Hepatic stellate cell (primary cell): ENCODE results near the gene TMEM43.
A peak's percentile ranks its signal among the peaks of the same experiment; 100 is the strongest.

Experiments
- DNase-seq: peaks from one replicate; pipeline ENCODE4 v3.0.0; 2011; ENCODE audit warnings: low spot score

Gene TMEM43

DNA sequence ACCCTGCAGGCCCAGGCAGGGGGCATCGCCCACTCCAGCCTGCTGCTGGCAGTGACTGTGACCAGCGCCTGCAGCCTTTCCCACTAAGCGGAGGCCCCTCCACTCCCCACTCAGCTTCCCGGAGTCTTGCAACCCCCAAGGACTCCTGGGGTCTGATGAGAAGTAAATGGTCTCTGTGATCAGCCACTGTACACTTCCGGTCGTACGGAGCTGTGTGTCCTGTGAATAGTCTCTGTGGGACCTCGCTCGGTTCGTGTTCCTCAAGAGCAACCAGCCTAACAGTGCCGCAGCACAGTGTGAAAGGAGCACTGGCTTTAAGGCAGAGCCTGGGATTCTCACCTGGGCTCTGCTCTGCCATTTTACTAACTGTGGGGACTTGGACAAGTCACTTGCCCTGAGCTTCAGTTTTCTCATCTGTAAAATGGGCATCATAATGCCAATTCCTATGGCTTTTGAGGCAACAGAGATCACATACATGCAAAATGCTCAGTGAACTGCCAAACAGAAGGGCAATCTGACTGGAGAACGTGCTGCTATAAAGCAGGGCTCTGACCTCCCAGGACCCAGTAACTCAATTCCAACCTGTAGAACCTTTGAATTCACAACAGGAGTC is 26.7 kb downstream of the TMEM43 start:
- no peak for DNase-seq

DNA sequence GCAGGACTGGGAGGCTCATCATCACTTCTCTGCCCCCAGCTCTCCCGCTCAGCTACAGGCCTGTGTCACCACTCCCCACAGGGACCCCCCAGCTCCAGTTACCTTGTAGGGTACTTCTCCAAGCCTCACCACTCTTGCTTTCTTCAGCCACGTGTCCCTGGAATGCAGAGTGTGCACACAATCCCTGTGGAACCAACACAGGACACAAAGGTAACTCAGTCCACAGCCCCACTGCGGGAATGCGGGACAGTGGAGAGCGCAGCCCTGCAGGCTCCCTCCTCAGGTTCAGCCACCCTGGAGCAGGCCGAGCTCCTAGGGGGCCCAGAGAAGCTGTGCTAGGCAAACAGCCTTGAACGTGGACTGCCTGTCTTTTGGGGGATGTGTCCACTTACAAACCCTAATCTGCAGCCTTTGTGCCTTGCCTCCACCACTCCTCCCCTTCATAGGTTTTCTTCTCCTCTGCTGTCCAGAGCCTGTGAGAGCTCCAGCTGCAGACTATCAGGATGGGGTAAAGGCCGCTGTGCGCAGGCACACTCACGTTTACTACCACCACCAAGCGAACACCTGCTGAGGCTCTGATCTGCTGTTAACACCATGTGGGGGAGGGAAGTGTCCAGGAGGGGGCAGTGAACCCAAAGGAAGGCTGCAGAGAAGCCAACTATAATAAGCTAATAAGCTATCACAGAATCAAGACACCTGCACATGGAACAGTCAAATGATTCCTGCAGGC is 27.5 kb downstream of the TMEM43 start:
- DNase-seq: no peak

DNA sequence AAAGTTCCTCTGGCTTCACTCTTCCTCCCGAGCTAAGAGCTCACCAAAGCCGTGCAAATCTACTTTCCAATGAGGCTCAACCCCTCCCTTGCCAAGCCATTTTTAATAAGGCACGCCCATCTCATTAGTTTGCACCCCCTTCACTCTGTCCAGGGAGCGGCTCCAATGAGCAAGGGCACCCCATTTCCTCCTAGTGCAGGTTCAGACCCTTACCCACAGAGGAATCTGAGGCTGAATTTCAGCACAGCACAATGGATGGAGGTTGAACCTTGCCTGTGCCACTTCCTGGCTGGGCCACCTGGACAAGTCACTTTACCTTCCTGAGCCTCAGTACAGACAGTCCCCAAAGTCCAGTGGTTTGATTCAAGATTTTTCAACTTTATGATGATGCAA is 28.1 kb downstream of the TMEM43 start:
- DNase-seq: no peak

DNA sequence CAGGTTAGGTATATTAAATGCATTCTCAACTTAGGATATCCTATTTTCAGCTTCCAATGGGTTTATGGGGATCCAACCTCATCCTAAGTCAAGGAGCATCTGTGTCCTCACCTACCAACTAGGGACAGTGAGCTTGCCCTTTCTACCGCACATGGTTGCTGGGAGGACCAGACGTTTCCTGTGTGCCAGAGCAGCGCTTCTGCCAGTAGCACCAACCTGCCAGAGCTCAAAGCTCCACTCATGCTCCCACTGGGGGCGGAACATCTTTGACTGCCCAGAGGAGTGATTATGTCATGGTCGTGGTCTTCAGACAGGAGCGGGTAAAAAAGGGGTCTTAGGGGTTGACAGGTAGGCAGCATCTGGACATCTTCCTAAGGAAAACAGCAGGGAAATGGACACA is 28.8 kb downstream of the TMEM43 start:
- DNase-seq: no peak

DNA sequence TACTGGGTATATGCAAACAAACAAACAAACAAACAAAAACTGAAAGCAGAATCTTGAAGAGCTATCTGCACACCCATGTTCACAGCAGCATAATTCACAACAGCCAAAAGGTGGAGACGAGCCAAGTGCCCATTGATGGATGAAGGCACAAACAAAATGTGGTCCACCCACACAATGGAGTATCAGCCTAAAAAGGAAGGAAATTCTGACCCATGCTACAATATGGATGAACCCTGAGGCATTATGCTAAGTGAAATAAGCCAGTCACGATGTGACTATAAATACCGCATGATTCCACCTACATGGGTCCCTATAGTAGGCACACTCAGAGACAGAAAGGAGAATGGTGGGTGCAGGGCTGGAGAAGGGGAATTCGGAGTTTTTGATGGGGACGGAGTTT is 29.4 kb downstream of the TMEM43 start:
- DNase-seq: no peak

DNA sequence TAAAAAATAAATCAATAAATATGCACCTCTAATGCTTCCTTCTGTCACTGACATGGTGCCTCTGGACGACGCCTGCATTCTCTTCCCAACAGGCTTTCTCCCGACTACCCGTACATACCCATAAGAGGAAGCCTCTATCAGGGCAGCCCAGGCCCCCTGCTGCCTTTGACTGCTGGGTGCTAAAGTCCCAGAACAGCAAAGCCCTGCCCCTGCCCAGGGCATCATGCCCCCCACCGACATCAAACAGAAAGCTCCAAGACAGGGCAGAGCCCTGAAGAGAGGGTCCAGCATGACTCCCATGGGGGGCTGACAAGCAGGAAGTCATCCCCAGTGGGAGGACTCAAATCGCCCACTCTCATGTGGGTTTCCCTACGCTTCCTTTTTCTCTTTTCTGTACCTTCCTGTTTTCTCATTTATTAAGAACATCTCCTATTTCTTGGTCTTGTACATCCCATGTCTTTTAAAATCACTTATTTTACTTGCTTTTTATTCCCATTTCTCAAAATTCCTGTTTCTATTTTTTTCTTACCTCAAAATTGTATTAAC is 30.1 kb downstream of the TMEM43 start:
- DNase-seq: no peak

DNA sequence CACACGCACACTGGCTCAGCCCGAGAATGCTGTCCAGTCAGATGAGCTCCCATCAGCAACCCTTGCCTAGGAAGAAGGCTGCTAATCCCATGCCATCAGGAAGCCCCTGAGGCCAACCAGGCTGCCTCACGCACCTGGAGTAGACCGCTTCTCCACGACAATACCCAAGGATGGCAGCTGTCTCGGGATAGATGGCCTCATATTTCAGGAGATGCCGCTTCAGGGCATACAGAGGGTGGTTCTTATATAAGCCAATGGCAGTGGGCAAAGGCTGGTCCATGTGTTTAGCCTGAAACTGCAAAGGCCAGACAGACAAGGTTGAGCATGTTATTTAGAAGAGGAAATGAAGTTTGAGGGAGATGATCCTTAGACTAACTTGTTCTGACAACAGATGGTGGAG is 31.3 kb downstream of the TMEM43 start:
- DNase-seq: no peak

DNA sequence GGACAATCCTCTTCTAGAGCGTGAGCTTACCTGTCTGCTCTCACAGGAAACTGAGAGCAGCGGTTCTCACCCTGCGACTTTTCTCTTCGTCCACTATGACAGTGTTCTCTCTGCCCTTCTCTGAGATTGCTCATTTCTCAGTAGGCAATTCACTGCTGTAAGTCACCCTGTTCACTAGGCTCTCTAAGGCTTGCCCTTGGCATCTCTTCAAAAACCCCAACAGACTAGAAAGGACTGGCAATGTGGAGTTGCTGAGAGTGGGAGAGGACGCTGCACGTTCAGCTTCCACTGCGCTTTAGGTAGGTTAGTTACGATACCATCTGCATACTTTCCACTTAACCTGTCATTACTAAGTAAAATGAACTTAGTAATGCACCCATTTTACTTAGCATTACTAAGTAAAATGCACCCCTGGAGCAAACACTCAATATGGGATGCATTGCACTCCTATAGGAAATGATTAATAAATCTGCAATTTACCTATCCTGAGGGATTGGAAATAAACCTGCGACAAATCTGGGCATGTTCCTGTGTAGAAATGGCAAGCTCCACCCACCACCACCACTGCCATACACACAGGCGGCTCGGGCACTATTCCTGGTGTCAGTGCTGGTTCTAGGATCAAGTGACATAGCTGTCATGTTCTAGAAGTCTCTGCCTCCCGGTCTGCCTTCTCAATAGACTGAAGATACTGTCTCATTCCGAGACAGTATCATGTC is 32.1 kb downstream of the TMEM43 start:
- DNase-seq: no peak

DNA sequence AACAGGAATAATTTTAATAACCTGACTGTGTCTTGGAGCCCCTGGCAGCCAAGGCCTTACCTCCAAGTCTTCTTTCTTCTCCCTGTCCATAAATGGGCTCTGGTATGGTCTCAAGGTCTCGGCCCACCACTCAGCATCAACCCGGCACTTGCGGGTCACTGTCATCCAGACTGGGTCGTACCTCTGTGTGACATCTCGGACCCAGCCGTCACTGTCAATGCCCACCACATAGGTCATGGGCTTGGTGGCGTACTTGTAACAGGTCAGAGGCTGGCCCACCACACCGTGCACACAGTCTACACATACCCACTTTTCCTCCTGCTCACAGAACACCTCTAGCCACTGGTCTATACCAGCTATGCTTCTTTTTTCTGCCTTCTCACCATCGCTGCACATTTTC is 33.1 kb downstream of the TMEM43 start:
- no peak for DNase-seq

DNA sequence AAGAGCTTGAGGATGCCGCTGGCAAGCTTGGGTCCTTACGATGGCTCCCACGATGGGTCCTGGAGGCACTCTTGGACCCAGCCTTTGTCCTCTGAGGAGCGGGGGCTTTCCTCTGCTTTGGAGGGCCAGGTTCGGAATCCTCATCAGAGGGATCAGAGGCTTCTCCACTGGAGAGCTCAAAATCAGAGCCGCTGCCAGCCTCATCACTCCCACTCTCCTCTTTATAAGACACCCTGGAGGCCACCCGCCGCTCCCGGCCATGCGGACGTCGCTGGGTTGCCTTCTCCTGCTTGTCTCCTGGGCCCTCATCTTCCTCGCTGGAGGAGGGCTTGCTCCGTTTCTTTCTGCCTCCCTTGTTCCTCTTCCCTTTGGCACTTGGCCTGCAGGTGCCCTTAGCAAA is 33.5 kb downstream of the TMEM43 start:
- no peak for DNase-seq

DNA sequence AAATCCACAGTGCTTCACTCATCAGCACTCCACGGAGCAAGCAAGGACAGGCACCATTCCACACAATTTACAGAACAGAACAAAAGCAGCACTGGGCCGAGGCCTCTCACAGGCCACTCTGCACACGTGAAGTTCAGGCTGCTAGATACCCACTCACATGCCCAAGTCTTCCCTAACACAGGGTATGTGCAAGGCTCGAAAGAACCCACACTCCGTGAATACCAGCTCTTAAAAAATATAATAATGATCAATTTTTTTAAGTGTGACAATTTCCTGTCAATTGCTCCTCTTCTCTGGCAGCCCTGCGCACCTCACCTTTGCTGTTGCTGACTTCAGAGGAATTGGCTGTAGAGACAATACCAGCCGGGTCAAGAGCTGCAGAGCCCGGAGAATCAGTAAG is 34.6 kb downstream of the TMEM43 start:
- DNase-seq: no peak

DNA sequence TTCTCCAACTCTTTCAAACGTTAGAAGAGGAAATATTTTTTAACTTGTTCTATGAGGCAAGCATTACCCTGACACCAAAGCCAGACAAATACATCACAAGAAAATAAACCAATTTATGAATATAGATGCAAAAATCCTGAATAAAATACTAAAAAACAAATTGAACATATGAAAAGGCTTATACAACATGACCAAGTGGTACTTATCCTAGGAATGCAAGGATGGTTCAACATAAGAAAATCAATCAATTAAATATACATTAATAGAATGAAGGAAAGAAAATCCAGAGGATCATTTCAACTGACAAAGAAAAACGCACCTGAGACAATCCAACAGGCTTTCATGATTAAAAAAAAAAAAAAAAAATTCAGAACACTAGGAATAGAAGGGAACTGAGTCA is 36.4 kb downstream of the TMEM43 start:
- no peak for DNase-seq

DNA sequence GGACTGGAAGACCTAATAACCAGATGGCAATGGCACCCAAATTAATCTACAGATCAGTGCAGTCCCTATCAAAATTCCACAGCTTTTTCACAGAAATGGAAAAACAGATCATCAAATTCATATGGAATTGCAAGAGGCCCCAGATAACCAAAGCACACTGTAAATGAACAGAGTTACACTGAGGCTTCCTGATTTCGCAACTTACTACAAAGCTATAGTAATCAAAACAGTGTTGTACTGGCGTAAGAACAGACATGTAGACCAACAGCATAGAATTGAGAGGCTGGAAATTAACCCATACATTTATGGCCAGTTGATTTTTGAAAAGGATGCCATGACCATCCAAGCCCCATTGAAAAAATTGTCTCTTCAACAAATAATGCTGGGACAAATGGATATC is 37.3 kb downstream of the TMEM43 start:
- DNase-seq: no peak

DNA sequence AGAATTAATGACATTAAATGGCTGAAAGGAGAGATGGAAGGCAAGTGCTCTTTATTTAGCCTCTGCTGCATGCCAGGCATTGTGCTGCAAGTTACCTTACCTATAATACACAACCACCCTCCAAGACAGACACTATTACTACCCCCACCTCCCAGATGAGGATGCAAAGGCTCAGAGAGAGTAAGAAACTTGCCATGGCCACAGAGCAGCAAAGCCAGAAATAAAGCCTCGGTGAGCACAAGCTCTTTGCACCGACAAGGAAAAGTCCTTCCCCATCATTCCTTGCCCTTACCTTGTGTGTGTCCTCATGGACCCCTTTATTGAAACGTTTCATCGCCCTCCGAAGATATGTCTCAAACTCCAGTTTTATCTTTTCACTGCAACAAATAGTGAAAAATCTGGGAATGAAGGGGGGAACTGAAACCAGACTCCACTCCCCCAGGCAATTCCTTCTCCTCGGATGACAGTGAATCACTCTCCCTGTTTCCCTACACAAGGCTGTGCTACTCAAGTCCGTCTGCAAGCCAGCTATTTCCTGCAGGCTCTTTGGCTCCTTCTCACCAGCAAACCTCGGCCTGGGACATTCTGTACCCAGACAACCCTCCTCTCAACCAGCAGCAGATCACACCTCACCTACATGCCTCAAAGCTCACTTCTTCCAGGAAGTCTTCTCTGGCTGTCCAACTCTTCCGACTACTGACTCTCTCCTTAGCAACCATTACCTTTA is 42.2 kb downstream of the TMEM43 start:
- no peak for DNase-seq

DNA sequence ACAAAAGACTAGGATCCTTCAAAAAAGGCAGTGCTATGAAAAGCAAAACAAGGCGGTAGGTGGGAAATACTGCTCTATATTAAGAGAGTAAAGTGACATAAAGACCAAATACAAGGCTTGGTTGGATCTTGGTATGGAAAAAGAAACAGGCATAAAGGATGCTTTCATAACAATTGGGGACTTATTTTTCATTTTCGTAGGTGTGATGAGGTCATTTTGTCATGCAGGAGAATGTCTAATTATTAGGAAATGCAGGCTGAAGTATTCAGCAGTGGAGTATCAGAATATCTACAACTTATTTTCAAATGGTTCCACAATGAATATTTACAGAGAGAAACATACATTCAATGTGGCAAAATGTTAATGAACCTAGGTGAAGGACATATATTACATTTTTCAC is 44.6 kb downstream of the TMEM43 start:
- DNase-seq: no peak

DNA sequence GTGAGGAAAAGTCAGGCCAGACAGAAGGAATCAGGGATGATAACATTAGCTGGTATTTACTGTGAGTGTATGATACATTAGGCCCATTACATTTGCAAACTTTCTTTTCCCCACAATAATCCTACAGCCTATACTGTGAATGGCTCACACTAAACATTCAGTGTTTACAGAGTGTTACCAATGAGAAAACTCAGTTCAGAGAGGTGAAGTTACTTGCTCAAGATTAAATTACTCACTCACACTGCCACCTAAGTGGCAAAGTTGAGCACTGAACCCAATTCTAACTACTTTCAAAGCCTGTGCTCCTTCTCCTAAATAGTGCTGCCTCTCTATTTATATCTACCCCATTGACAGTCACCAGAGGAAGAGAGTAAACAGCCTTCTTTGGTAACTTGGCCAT is 45.0 kb downstream of the TMEM43 start:
- no peak for DNase-seq

DNA sequence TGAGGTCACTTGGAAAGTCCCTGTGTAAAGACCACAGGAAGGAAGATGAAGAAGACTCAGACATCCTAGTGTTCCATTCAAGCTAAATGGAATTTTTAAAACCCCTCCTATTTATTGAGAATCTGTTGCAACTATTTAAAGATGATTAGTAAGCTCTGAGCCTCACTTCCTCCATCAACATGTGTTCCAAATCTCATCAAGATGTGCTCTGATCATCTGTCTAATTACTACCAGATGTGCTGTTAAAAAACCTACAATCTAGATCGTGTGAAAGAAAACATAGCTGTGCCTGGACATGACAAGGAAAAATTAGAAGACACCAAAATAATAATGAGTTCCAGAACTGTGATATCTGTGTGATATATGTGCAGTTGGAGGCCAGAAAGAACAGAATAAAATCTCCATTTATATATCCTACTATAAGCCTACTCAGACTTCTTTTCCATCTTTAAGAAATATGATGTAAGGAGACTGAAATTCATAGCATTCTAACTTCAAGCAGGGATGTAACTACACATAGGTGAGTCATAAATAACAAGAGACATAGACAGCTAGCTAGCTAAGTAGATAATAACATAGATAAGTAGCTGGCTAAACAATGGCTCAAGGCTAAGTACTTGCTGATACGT is 45.8 kb downstream of the TMEM43 start:
- DNase-seq: peak; percentile 44

DNA sequence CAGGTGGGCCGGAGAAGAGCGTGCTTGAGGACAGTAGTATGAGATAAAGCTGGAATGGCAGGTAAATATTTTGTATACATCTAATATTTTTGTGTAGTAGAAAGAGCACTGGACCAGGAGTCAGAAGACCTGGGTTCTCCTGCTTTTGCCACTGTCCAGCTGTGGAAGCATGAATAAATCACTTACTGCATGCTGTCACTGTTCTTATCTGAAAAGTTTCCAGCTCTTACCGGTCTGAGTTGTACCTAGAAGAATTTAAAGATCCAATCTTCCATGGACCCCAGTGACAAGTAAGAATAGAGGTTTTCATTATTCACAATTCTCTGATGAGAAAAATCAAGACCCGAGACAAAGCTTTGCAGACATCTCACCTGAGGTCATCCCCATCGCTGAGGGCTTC is 47.6 kb downstream of the TMEM43 start:
- no peak for DNase-seq

DNA sequence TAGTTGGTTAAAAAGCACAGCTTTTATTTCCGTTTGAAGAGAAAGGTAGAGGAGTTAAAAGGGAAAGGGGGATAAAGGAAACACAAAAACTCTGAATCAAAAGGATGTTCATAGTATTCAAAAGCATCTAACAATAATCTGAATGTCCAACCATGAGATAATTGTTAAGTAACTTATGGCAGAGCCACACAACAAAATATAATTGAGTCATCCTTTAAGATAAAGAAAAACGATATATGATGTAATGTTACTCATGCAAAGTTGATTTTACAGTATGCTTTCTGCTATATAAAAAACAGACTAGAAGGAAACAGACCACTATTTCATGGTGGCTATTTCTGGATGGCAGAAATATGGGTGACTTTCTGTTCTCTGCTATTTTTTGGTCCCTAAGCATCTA is 49.6 kb downstream of the TMEM43 start:
- DNase-seq: no peak

DNA sequence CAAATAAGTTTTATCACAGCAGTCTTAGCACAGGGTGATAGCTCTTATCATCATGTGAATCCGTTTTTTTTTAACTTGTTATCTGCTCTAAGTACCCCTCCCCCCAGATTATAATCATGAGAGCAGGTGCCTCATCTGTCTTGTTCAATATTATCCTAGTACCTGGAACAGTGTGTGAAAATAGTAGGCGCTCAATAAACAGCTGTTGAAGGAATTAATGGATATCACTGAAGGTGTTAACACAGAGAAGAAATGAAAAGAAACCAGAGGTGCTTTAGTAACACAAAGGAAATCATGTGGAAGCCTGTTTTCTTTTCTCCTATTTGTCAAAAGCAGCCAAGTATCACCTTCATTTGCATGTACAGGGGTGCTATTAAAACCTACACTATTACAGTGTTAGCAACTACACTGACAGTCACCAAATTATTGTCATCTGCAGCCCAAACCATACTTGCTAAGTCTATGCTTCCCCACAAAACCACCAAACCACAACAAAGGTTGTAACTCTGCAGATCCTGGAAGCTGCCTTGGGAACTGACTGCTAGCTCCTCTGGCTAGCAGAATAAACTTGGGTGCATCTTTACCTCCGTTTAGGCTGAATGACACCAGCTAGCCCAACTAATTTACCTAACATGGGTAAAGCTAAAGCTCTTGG is 50.7 kb downstream of the TMEM43 start:
- DNase-seq: no peak

DNA sequence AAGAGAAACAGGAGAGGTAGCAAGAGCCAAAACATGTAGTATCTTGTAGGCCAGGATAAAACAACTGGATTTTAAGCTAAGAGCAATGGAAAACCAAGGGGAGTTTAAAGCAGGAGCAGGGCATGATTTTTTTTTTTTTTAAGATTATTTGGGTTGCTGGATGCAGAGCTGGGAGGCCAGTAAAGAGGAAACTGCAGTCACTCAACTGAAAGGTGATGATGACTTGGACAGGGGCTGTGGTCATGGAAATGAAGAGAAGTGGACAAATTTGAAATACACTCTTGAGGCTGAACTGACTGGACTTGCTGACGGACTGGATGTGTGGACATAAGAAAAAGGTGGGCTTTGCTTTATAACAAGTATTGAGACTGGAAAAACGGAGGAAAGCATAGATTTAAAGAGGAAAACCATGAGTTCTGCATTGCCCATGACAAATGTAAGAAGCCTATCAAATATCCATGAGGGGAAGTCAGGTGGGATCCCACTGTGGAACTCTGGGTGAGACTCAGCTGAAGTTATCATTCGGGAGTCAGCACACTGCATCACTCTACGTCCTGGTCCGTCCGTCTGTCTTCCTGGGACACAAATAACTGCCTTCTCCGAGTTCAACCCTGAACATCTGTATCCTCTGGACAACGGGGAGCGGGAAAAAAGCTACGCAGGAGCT is 52.9 kb downstream of the TMEM43 start:
- no peak for DNase-seq
